HepG2 (cell line): ENCODE measurements around the gene DNAJB11. TPM values are rescaled to one million over a fixed set of nuclear protein-coding genes. Genes with fewer than 3 reads are reported as not detected.

Source experiments
- AGO1 ChIP-seq: fragments of 200-400 bp; formaldehyde crosslinking; IDR thresholded peaks from 2 replicates; pipeline ENCODE4 v1.6.1; 2017; ENCODE audit warnings: mild to moderate bottlenecking, low read depth, low read length, moderate library complexity; ENCODE audit not compliant: poor library complexity, severe bottlenecking
- CERS6 ChIP-seq: sonication (generic); formaldehyde crosslinking; IDR thresholded peaks from 2 replicates; pipeline ENCODE4 v1.5.0; 2020; ENCODE audit warnings: missing genetic modification reagents
- CSRNP1 ChIP-seq: sonication (generic); formaldehyde crosslinking; IDR thresholded peaks from 2 replicates; pipeline ENCODE4 v1.8.1; 2023; ENCODE audit warnings: mild to moderate bottlenecking, missing genetic modification reagents
- FOXK2 ChIP-seq: fragments of 450-650 bp; IDR thresholded peaks from 2 replicates; pipeline ENCODE4 v1.6.1; 2016
- ISL2 ChIP-seq: sonication (generic); formaldehyde crosslinking; IDR thresholded peaks from 2 replicates; pipeline ENCODE4 v1.5.0; 2020; ENCODE audit warnings: missing genetic modification reagents
- KAT8 ChIP-seq: IDR thresholded peaks from 2 replicates; pipeline ENCODE4 v1.6.1; 2016; ENCODE audit warnings: missing genetic modification reagents, missing compliant biosample characterization
- KDM3A ChIP-seq: IDR thresholded peaks from 2 replicates; pipeline ENCODE4 v1.6.1; 2018; ENCODE audit warnings: low read depth, missing compliant biosample characterization
- MXD3 ChIP-seq: IDR thresholded peaks from 2 replicates; pipeline ENCODE4 v1.6.1; 2016; ENCODE audit warnings: mild to moderate bottlenecking, missing biosample characterization, missing genetic modification reagents
- NCOA2 ChIP-seq: sonication (generic); formaldehyde crosslinking; IDR thresholded peaks from 2 replicates; pipeline ENCODE4 v1.8.0; 2022; ENCODE audit warnings: inconsistent platforms
- PTBP1 ChIP-seq: fragments of 200-400 bp; formaldehyde crosslinking; IDR thresholded peaks from 2 replicates; pipeline ENCODE4 v1.6.1; 2018; ENCODE audit warnings: low read length, low read depth; ENCODE audit not compliant: poor library complexity, severe bottlenecking
- SNRNP70 ChIP-seq: fragments of 200-400 bp; formaldehyde crosslinking; IDR thresholded peaks from 2 replicates; pipeline ENCODE4 v1.6.1; 2017; ENCODE audit warnings: mild to moderate bottlenecking, low read depth, low read length, moderate library complexity
- SRSF9 ChIP-seq: fragments of 200-400 bp; formaldehyde crosslinking; IDR thresholded peaks from 2 replicates; pipeline ENCODE4 v1.6.1; 2018; ENCODE audit warnings: borderline replicate concordance, mild to moderate bottlenecking, low read depth, low read length; ENCODE audit not compliant: insufficient read depth, poor library complexity, severe bottlenecking
- TBL1XR1 ChIP-seq: fragments of 150-350 bp; IDR thresholded peaks from 2 replicates; pipeline ENCODE4 v1.6.1; 2014; ENCODE audit warnings: borderline replicate concordance, low read length; ENCODE audit not compliant: partially characterized antibody
- TCF7 ChIP-seq: sonication (generic); IDR thresholded peaks from 2 replicates; pipeline ENCODE4 v1.6.1; 2016; ENCODE audit warnings: antibody characterized with exemption, low read depth
- TEAD3 ChIP-seq: optimal IDR thresholded peaks from 2 replicates; pipeline ENCODE3; 2016; ENCODE audit warnings: borderline replicate concordance
- ZFP82 ChIP-seq: sonication (generic); formaldehyde crosslinking; IDR thresholded peaks from 2 replicates; pipeline ENCODE4 v1.5.1; 2020; ENCODE audit warnings: mild to moderate bottlenecking, missing genetic modification reagents, borderline replicate concordance
- ZNF382 ChIP-seq: sonication (generic); formaldehyde crosslinking; IDR thresholded peaks from 2 replicates; pipeline ENCODE4 v1.5.0; 2020; ENCODE audit warnings: missing genetic modification reagents, mild to moderate bottlenecking, borderline replicate concordance
- ZNF724P ChIP-seq: sonication (generic); formaldehyde crosslinking; IDR thresholded peaks from 2 replicates; pipeline ENCODE4 v1.8.0; 2022; ENCODE audit warnings: missing genetic modification reagents, borderline replicate concordance
- polyA plus RNA-seq, 8 experiments: library from polyadenylated mRNA; depleted of rRNA in 3 of 8; stranded (reverse) in 7 of 8; unstranded in 1 of 8; fragments of >200 nt; fragmentation: Illumina TruSeq in 4 of 8; extraction: Trizol in 4 of 8; gene quantifications; 2 replicates each; pipeline versions ENCODE4 v1.2.1 to v1.2.3, GENCODE V29; 2011 to 2016; ENCODE audit warnings: low read depth in 4 of 8, missing spikeins in 1 of 8, mixed read lengths in 1 of 8; ENCODE audit not compliant: insufficient read depth in 1 of 8
- total RNA-seq, 5 experiments: library from RNA; depleted of rRNA; stranded (reverse); fragments of >200 nt; fragmentation: Illumina TruSeq; extraction: Trizol; gene quantifications; 2 replicates each; pipeline ENCODE4 v1.2.3, GENCODE V29; 2016; ENCODE audit warnings: low read depth in 1 of 5
- TF ChIP-seq, protein P1 (sequence below): sonication (generic); formaldehyde crosslinking; IDR thresholded peaks from 2 replicates; pipeline ENCODE4 v1.8.0; 2022; ENCODE audit warnings: missing genetic modification reagents, mild to moderate bottlenecking, inconsistent platforms, borderline replicate concordance
- TF ChIP-seq, protein P2 (sequence below): IDR thresholded peaks from 2 replicates; pipeline ENCODE4 v1.6.1; 2016; ENCODE audit warnings: low read depth
- TF ChIP-seq, protein P3 (sequence below): sonication (generic); formaldehyde crosslinking; IDR thresholded peaks from 2 replicates; pipeline ENCODE4 v1.4.0; 2020; ENCODE audit warnings: missing genetic modification reagents, low read depth, mild to moderate bottlenecking, borderline replicate concordance
- TF ChIP-seq, protein P4 (sequence below): sonication (generic); formaldehyde crosslinking; conservative IDR thresholded peaks from 2 replicates; pipeline ENCODE4 v1.4.0; 2020; ENCODE audit warnings: missing genetic modification reagents

The DNAJB11 gene
- total and polyA plus RNA-seq, 2 of the 13 experiments (the other 11 are each of a cell fraction or from before 2014, with no cell fraction given), result 41.0 to 132 TPM

GRCh38 chr3:186594591-186595113, 24.1 kb downstream of the DNAJB11 start (continued):
- TF ChIP-seq MXD3 (CRISPR knock-in tag) (no peak; the same call in 1 of the 2 replicates), ISL2 (CRISPR knock-in tag) (no peak), TCF7 (no peak), ZFP82 (CRISPR knock-in tag) (no peak), ZNF724P (CRISPR knock-in tag) (no peak), KAT8 (CRISPR knock-in tag) (0 out of 2 replicates have a peak, but pooled peaks have one; percentile 13), PTBP1 (no peak), CSRNP1 (CRISPR knock-in tag) (no peak), ZNF382 (CRISPR knock-in tag) (no peak), SNRNP70 (no peak), TEAD3 (CRISPR knock-in tag) (no peak), SRSF9 (no peak), CERS6 (no peak), KDM3A (CRISPR knock-in tag) (no peak), AGO1 (no peak), NCOA2 (CRISPR knock-in tag) (peak; percentile 20; the same call in 1 of the 2 replicates), TBL1XR1 (no peak), FOXK2 (no peak)
- TF ChIP-seq, protein P1, sequence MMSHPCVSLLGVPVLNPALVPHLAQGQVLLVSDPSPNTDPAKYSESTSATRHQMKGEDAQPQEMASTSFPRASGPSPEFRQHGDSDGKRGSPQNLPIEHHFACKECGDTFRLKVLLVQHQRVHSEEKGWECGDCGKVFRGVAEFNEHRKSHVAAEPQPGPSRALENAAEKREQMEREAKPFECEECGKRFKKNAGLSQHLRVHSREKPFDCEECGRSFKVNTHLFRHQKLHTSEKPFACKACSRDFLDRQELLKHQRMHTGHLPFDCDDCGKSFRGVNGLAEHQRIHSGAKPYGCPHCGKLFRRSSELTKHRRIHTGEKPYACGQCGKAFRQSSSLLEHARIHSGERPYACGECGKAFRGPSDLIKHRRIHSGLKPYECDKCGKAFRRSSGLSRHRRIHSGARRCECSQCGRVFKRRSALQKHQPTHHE (CRISPR knock-in tag), result no peak
- TF ChIP-seq, protein P2, sequence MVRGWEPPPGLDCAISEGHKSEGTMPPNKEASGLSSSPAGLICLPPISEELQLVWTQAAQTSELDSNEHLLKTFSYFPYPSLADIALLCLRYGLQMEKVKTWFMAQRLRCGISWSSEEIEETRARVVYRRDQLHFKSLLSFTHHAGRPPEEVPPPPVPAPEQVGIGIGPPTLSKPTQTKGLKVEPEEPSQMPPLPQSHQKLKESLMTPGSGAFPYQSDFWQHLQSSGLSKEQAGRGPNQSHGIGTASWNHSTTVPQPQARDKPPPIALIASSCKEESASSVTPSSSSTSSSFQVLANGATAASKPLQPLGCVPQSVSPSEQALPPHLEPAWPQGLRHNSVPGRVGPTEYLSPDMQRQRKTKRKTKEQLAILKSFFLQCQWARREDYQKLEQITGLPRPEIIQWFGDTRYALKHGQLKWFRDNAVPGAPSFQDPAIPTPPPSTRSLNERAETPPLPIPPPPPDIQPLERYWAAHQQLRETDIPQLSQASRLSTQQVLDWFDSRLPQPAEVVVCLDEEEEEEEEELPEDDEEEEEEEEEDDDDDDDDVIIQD (CRISPR knock-in tag), result no peak
- TF ChIP-seq, protein P3, sequence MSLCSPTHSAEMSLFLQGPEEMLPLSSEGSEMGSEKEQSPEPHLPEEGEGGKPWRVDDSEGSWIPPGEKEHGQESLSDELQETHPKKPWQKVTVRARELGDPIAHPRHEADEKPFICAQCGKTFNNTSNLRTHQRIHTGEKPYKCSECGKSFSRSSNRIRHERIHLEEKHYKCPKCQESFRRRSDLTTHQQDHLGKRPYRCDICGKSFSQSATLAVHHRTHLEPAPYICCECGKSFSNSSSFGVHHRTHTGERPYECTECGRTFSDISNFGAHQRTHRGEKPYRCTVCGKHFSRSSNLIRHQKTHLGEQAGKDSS, result no peak
- TF ChIP-seq, protein P4, sequence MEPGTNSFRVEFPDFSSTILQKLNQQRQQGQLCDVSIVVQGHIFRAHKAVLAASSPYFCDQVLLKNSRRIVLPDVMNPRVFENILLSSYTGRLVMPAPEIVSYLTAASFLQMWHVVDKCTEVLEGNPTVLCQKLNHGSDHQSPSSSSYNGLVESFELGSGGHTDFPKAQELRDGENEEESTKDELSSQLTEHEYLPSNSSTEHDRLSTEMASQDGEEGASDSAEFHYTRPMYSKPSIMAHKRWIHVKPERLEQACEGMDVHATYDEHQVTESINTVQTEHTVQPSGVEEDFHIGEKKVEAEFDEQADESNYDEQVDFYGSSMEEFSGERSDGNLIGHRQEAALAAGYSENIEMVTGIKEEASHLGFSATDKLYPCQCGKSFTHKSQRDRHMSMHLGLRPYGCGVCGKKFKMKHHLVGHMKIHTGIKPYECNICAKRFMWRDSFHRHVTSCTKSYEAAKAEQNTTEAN (CRISPR knock-in tag), result no peak
